Sigmoid colon (tissue), 7 donors: ENCODE data around the gene IL24. TPM values are rescaled to one million over a fixed set of nuclear protein-coding genes. Genes with fewer than 3 reads are reported as not detected.

Source experiments
- DNase-seq: peaks from one replicate; pipeline ENCODE4 v3.0.0-alpha.2; 2019
- H3K27ac ChIP-seq, 4 donors: fragments of 200-600 bp; sonication (generic); one replicate each; pipeline ENCODE4 v1.5.1; 2016 to 2019; ENCODE audit warnings: mild to moderate bottlenecking in 1 of 4
- H3K27me3 ChIP-seq, 3 donors: fragments of 200-600 bp; sonication (generic); one replicate each; pipeline ENCODE4 v1.5.1; 2019; ENCODE audit warnings: mild to moderate bottlenecking in 1 of 3
- H3K36me3 ChIP-seq, 4 donors: fragments of 200-600 bp; sonication (generic); one replicate each; pipeline ENCODE4 v1.5.1; 2016 to 2019
- H3K4me1 ChIP-seq, 4 donors: fragments of 200-600 bp; sonication (generic); one replicate each; pipeline ENCODE4 v1.5.1; 2017 to 2019
- H3K4me3 ChIP-seq, 4 donors: fragments of 200-600 bp; sonication (generic); one replicate each; pipeline ENCODE4 v1.5.1; 2017 to 2019; ENCODE audit warnings: mild to moderate bottlenecking in 2 of 4, moderate library complexity in 1 of 4
- H3K9me3 ChIP-seq, 4 donors: fragments of 200-600 bp in 3 of 4; sonication (generic) in 3 of 4; one replicate each; pipeline versions ENCODE4 v1.5.1 to v1.6.1; 2013 to 2019
- EP300 ChIP-seq, 4 donors: sonication (generic); formaldehyde crosslinking; IDR thresholded peaks; one replicate each; pipeline ENCODE4 v1.6.1; 2017; ENCODE audit warnings: antibody characterized with exemption in 4 of 4
- POLR2A ChIP-seq, 2 donors: fragments of 450-650 bp; IDR thresholded peaks; one replicate each; pipeline ENCODE4 v1.6.1; 2016; ENCODE audit warnings: antibody characterized with exemption in 2 of 2, mild to moderate bottlenecking in 2 of 2, moderate library complexity in 2 of 2
- POLR2AphosphoS5 ChIP-seq, 4 donors: sonication (generic); formaldehyde crosslinking; IDR thresholded peaks; one replicate each; pipeline ENCODE4 v1.6.1; 2017; ENCODE audit warnings: antibody characterized with exemption in 4 of 4
- WGBS, 2 donors: extraction: QIAGEN DNeasy Blood & Tissue Kit; methylation state at CpG; one replicate each; pipeline ENCODE4 v1.1.7; 2013; 5-methylcytosine and 5-hydroxymethylcytosine counted together
- intact Hi-C: fragments of 100-400 bp; cut with DNase I; formaldehyde crosslinking; loops from one replicate; pipeline ENCODE4 v1.15.1; 2023
- polyA plus RNA-seq, 3 donors: library from polyadenylated mRNA; stranded (reverse); fragments of 200-250 nt; gene quantifications; one replicate each; pipeline ENCODE4 v1.2.3, GENCODE V29; 2013
- total RNA-seq, 4 donors: library from RNA; depleted of rRNA; stranded (reverse); fragments of >200 nt; gene quantifications; one replicate each; pipeline ENCODE4 v1.1.0, GENCODE V29; 2016
- TF ChIP-seq, protein P1 (sequence below), 4 experiments: fragments of 450-650 bp in 3 of 4; fragments of 200-600 bp in 1 of 4; IDR thresholded peaks; one replicate each; pipeline ENCODE4 v1.5.1; 2016 to 2019; ENCODE audit warnings: antibody characterized with exemption in 4 of 4, mild to moderate bottlenecking in 3 of 4, moderate library complexity in 2 of 4
- donor health status: healthy with polysubstance abuse.
- donor health status: Bipolar disorder and iron deficiency.
- donor health status: healthy.

The IL24 gene
- total and polyA plus RNA-seq, 7 donors = 0.36 to 0.46 TPM; not detected in 5

DNA sequence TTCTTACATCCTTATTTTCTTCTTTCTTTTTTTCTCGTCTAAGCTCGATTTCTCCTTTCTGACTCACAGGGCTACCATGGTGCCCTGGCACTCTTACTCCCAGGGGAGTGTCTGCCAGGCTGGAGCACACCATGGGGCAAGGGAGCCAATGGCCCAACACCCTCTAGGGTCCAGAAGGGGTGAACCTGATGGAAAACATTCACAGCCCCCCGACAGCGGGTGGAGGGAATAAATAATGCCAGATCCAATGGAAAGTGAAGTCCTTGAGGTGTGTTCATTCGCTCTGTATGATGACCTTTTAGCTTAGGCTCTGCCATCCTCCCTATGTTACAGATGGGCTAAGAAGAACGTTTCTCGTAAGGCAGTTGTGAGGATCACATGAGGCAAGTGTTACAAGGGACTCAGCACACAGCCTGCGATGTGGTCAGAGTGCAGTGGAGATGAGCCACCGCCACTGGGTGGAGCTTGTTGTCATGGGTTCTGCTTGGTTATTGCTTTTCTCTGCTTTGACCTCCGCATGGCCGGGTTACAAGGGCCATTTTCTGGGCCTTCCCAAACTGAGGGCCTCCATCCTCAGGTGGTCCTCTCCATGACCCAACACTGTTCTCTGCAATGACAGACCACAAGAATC lies 28.0 kb downstream of the IL24 start:
- no peak for TF ChIP-seq EP300 (IDR thresholded peaks at IDR 0.05)
- peak in 1 of 4 donors; percentile 6 for TF ChIP-seq POLR2AphosphoS5 (IDR thresholded peaks at IDR 0.05)
- Histone ChIP-seq H3K4me3 (no peak overlapping the region), H3K36me3 (no peaks in the 10 kb centered on the region), H3K9me3 (no peaks in the 10 kb centered on the region), H3K27ac (no peak overlapping the region), H3K27me3 (no peaks in the 10 kb centered on the region), H3K4me1 (no peaks in the 10 kb centered on the region)
- 47 to 48% methylated on average over 11 of the region's 11 CpGs for WGBS, 2 donors
- intact Hi-C loops = no loop called here
- no peak for DNase-seq

DNA sequence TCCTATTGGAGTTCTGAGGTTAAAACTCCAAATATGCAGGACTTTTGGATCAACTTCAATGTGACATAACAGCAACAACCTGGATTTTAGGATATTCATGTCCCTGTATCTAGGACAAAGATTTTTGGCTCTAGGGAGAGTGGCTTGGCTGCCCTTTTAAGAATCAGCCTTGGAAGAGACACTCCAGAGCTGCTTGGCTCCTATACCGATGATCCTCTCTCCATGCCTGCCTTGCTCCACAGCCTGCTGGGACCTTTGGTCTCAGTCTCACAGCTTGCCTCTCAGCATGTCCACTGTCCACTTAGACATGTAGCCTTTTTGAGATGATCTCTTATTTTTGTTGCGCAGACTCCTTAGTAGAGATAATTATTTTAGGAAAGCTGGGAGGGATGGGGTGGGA lies 29.0 kb downstream of the IL24 start:
- Histone ChIP-seq H3K36me3 (no peaks in the 10 kb centered on the region), H3K9me3 (no peaks in the 10 kb centered on the region), H3K27ac (no peak overlapping the region), H3K4me3 (no peak overlapping the region), H3K27me3 (no peaks in the 10 kb centered on the region), H3K4me1 (no peaks in the 10 kb centered on the region)
- DNase-seq = no peak
- TF ChIP-seq EP300 (IDR thresholded peaks at IDR 0.05) = no peak
- TF ChIP-seq POLR2A (IDR thresholded peaks at IDR 0.05) = no peak
- TF ChIP-seq, protein P1, sequence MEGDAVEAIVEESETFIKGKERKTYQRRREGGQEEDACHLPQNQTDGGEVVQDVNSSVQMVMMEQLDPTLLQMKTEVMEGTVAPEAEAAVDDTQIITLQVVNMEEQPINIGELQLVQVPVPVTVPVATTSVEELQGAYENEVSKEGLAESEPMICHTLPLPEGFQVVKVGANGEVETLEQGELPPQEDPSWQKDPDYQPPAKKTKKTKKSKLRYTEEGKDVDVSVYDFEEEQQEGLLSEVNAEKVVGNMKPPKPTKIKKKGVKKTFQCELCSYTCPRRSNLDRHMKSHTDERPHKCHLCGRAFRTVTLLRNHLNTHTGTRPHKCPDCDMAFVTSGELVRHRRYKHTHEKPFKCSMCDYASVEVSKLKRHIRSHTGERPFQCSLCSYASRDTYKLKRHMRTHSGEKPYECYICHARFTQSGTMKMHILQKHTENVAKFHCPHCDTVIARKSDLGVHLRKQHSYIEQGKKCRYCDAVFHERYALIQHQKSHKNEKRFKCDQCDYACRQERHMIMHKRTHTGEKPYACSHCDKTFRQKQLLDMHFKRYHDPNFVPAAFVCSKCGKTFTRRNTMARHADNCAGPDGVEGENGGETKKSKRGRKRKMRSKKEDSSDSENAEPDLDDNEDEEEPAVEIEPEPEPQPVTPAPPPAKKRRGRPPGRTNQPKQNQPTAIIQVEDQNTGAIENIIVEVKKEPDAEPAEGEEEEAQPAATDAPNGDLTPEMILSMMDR (IDR thresholded peaks at IDR 0.05) = no peak
- TF ChIP-seq POLR2AphosphoS5 (IDR thresholded peaks at IDR 0.05) = no peak
- intact Hi-C loops = no loop called here
- WGBS, 2 donors = 61 to 84% methylated on average over 2 of the region's 2 CpGs

DNA sequence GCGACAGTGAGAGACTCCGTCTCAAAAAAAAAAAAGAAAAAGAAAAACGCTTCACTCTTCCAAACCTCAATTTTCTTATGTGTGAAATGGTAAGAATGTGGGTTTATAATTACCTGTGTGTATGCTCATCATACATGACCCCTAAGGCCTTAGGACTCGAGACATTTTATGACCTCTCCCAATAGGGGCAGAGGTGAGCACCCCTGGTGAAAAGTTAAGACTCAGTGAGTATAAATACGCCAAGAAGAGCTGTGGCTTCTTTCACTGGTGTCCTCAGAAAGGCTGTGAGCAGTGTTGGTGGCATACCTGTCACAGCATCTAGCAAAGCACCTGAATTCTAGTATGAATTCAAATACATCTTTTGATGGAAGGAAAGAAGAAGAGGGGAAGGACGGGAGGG lies 32.3 kb downstream of the IL24 start:
- H3K27ac ChIP-seq = no peak overlapping the region
- no peak overlapping the region for H3K4me3 ChIP-seq
- no peaks in the 10 kb centered on the region for H3K27me3 ChIP-seq
- intact Hi-C loops = no loop called here
- 62 to 80% methylated on average over 6 of the region's 6 CpGs for WGBS, 2 donors
- DNase-seq = no peak
- TF ChIP-seq, protein P1 (IDR thresholded peaks at IDR 0.05) = no peak
- TF ChIP-seq POLR2A (IDR thresholded peaks at IDR 0.05) (no peak), EP300 (IDR thresholded peaks at IDR 0.05) (no peak), POLR2AphosphoS5 (IDR thresholded peaks at IDR 0.05) (no peak)
- H3K4me1 ChIP-seq = no peaks in the 10 kb centered on the region
- no peaks in the 10 kb centered on the region for H3K9me3 ChIP-seq
- H3K36me3 ChIP-seq = no peaks in the 10 kb centered on the region

DNA sequence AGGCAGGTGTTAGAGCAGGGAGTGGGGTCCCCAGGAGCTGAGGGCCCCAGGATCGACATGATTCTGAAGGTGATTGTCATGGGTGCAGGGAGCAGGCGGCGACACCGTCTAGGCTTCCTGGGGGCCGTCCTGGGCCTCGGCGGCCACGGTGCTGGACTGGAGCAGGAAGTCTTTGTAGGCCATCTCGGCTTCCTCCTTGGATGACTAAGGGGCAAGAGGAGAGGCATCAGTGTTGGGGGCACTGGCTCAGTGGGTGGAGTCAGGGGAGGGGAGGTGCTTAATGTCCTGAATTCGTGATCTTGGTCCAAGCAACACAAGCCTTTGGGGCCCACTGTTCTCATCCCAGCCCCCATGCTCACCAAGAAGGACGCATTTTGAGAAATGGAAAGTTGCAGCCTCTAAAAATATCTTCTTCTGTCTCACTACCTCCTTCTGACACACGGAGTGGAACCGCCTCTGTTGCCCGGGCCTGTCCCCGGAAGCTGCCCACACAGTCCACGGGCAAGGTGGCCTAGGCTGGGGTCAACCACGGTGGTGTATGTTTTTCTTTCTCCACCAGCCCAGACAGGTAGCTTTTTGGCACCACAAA lies 33.1 kb downstream of the IL24 start:
- H3K27ac ChIP-seq = no peak overlapping the region
- DNase-seq = no peak
- TF ChIP-seq POLR2A (IDR thresholded peaks at IDR 0.05) = no peak
- no peak for TF ChIP-seq EP300 (IDR thresholded peaks at IDR 0.05)
- TF ChIP-seq, protein P1 (IDR thresholded peaks at IDR 0.05) = no peak
- TF ChIP-seq POLR2AphosphoS5 (IDR thresholded peaks at IDR 0.05) = no peak
- H3K4me1 ChIP-seq = no peaks in the 10 kb centered on the region
- H3K4me3 ChIP-seq = no peak overlapping the region
- no peaks in the 10 kb centered on the region for H3K36me3 ChIP-seq
- no peaks in the 10 kb centered on the region for H3K27me3 ChIP-seq
- intact Hi-C loops = no loop called here
- H3K9me3 ChIP-seq = no peaks in the 10 kb centered on the region
- WGBS, 2 donors = 49 to 58% methylated on average over 17 of the region's 17 CpGs

DNA sequence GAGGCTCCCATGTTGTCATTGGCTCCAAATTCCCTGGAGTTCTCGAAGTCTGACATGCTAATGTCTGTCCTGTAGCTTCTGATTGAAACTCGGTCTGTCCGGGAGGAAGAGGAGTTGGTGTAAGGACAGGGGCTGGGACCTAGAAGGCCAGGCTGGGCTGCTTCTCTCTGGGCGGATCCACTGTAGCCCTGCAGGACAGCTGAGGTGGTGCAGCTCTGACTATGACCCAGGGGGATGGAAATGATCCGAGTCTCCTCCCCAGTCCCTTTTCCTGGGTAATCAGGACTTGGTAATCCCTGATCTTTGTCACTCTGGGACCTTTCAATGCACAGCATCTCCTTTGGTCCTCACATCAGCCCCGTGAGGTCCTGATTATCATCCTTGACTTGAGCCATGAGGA lies 34.5 kb downstream of the IL24 start:
- Histone ChIP-seq H3K27me3 (no peaks in the 10 kb centered on the region), H3K9me3 (no peaks in the 10 kb centered on the region), H3K4me1 (no peaks in the 10 kb centered on the region), H3K4me3 (no peak overlapping the region), H3K36me3 (no peaks in the 10 kb centered on the region), H3K27ac (no peak overlapping the region)
- WGBS, 2 donors = 77 to 88% methylated on average over 6 of the region's 6 CpGs
- intact Hi-C loops = no loop called here
- TF ChIP-seq POLR2A (IDR thresholded peaks at IDR 0.05) (no peak), EP300 (IDR thresholded peaks at IDR 0.05) (no peak), POLR2AphosphoS5 (IDR thresholded peaks at IDR 0.05) (no peak)
- TF ChIP-seq, protein P1 (IDR thresholded peaks at IDR 0.05) = no peak
- no peak for DNase-seq
